ENCODE results near the gene MATCAP1.

MATCAP1 gene

DNA sequence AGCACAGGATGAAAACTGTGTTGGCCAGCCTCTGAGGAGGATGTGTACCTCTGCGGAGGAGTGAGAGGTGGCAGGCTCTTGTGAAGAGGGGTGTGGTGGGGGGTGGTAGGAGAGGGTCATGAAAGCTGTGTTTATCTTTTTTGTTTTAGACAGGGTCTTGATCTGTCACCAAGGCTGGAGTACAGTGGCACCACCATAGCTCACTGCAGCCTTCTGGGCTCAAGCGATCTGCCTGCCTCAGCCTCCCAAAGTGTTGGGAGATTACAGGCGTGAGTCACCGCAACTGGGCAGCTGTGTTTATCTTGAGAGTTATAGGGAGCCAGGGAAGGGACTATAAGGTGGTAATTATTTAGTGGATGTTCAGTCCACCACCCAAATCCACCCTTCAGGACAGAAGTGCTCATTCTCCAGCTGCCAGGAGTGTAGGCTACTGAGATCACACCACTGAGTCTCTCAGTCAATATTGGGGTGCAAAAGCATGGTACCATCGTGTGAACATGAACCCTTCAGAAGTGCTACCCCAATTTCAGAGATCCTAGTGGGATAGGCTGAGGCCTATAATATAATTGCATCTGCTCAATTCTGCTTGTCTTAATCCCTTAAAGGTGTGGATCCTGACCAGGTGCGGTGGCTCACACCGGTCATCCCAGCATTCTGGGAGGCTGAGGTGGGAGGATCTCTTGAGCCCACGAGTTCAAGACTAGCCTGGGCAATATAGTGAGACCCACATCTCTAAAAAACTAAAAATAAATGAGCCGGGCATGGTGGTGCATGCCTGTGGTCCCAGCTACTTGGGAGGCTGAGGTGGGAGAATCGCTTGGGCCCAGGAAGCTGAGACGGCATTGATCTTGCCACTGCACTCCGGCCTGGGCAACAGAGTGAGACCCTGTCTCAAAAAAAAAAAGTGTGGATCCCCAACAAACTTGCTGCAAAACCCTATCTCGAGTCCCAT is 7.0 kb upstream of the MATCAP1 start:
- no peak for DNase-seq

DNA sequence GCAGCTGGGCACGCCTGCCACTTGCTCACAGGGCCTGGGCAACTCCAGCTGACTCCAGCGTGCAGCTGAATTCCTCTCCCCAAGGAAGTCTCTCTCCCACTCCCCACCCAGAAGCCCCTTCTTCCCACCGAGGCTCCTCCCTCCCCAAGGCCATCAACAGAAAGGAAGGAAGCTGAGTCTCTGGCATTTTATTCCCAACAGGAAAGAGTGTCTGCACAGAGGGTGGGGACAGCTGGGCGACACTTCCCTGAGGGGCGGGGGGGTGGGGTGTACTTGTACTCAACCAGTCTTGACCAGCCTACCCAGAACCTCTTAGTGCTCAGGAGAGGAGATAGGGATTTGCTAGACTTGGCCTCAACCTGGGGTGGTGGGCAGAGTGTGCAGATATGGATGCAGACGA is 6.3 kb upstream of the MATCAP1 start, which contains the start of gene EXOC3L1:
Gene EXOC3L1 (minus strand): TSS at position 96 of the 400 bp plus-strand sequence. CDS start 460 bp downstream, outside the sequence.
- no peak for DNase-seq

DNA sequence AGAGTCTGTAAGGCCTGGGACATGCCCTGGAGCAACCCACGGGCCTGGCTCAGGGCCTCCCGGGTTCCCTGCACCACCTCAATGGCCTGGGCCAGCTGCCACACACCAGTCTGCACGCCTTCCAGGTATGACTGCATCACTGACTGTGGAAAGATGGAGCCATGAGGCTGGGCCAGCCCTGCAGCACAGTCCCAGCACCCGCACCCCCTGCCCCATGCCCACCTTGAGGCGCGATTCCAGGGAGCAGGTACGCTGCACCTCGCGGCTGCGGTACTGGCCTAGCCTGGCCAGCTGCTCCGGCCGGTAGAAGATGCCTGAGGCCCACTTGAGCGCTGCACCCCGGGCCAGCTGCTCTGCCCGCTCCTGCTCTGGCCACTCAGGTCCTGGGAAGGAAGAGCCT is 5.0 kb upstream of the MATCAP1 start:
- DNase-seq, result no peak

DNA sequence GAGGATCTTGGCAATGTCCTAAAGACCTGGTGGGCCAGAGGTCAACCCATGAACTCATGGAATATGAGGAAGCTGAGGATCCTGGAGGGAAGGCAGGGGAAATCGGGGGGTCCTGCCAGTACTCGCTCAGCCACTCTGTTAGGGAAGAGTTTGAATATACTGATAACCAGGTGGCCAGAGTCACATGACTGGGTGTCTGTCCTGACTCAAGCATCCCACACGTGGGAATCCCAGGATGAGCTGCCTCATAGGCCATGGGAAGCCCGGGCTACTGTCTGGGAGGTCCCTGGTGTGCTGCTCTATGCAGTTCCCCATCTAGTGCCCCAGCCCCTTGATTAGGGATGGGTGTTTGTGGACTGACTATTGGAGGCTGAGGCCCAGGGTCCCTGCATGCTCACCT is 4.6 kb upstream of the MATCAP1 start:
- DNase-seq, result no peak

DNA sequence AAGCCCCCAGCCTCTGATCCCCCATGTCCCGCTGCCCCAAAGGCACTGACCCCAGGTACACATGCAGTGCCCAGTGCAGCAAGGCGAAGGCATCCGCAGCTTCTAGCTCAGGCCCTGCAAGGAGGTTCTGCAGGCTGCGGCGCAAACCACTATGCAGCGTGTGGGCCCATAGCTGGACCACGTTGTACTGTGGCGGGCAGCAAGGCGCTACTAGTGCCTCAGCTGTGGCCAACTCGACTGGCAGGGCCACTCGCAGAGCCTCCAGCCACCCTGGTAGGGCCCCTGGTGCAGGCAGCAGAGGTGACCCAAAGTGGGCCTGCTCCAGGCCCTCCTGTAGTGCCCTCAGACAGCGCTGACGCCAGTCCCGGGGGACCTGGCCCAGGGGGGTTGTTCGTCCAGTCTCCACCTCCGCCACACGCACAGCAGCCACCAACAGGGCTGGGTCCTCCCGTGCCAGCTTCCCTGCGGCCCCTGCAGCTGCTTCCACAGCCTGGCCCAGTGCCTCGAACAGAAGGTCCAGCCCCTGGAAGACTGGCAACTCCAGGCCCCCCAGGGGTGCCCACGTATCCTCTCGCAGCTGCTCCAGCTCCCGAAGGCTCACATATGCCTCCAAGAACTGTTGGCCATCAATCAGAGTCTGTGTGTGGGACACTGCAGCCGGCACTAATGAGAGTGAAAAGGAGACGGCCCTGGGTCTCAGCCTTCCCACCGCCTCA is 3.6 kb upstream of the MATCAP1 start:
- no peak for DNase-seq

DNA sequence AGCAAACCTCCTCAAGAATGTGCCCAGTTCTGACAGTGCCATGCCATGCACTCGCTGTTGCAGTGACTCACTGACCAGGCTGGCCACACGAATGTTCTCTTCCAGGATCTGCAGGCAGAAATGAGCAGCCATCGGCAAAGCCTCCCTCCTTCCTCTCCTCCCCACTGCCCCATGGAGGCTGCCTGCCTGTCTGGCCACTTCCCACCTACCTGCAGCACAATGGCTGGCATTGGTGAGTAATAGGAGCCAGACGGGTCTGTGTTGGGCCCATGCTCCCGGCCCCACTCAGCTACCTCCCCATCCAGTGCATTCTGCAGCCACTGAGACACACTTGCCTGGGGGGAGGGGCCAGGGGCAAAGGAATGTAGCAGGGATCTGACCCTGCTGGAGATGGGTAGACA is 2.8 kb upstream of the MATCAP1 start:
- DNase-seq, result no peak

DNA sequence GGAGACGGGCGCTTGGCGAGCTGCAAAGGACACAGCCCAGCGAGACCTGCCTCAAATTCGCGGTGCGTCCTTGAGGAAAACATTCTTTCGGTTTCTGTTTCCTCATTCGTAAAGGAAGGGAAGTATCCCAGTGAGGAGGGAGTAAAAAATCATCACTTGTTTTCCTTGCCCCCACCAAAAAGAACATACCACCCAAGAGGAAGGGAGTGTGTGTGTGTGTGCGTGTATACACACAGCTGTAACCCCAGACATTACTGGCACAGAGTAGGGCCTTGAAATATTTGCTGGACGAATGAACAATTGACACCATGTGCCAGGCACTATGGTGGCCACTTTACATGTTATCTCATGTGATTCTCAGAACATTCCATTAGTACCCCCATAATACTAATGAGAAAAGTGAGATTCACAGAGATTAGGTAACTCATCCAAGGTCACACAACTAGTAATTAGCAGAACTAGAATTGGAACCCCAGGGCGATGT is 1.9 kb upstream of the MATCAP1 start:
- DNase-seq, result no peak

DNA sequence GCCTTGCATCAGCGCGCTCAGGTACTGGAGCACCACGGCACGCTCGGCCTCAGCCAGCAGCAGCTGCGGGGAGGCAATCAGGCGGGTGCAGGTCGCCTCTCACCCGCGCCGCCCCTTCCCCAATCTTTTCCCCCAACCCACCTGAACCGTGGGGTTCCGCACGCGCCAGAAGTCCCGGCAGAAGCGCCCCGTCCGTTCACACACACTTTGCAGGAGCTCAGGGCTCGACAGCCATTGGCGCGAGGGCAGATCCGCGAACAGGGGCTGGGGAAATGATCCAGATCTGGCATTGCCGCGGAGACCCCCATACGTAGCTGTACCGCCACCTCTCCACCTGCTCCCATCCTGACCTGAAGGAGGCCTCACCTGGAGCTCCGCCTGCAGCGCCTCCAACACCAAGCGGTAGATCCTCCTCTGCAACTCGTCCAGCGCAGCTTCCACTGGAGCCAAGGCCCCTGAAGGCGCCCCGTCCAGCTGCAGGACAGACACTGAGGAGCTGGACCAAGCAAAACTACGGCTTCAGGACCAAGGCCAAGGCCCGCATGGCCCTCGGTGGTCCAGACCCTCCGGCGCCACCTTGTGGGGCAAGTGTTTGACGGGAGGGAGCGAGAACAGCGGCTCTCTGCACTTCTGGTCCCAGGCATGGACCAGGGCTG is 1.4 kb upstream of the MATCAP1 start:
- DNase-seq, result peak; percentile 85

DNA sequence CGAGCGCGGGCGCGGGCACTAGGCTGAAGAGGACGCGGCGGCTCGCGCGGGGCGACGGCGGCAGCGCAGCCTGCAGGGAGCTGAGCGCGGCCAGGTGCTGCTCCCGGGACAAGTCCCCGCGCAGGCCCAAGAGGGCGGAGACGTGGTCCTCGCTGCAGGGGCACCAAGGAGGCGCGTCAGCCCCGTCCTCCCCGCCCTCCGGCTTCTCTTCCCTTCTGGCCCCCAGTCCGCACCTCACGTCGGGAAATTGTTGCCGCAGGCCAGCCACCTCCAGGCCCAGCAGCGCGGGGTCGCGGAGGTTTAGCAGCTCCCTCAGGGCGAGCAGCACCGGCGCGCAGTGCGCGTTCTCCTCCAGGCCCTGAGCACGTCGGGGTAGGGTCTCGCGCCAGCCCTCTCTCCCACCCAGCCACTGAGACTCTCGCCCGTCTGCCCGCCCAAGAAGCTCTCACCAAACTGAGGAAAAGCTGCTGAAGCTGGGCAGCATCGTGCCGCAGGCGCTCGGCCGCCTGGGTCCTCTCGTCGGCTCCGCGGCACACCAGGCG is 761 bp upstream of the MATCAP1 start:
- DNase-seq, result peak; percentile 24

DNA sequence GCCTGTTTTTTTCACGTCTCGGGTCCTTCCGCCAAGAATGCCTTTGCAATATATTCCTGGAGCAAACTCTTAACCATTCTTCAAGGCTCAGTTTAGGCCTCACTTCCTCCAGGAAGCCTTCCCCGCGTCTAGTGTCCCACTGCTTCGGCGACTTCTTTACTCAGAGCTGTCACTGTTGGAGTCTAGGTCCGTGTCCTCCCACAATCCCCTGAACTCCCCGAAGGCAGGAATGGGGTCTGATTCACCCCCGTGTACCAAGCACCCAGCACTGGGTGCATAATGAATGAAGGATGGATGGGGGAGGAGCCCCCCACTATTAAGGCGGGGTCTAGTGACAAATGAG is 508 bp downstream of the MATCAP1 start:
- no peak for DNase-seq

DNA sequence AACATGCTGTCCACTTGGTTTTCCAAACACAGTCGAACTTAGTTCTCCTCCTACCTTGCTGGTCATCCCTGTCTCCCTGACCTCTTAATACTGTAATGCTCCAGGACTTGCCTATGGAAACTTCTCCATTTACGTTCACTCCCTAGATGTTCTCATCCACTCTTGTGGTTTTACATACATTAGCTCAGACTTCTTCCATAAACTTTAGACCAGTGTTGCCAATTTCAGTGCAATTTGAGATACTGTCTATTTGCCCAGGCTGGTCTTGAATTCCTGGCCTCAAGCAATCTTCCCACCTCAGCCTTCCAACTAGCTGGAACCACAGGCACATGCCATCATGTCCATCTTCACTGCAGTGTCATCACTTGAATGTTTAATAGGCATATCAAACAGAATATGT is 1.5 kb downstream of the MATCAP1 start:
- no peak for DNase-seq

DNA sequence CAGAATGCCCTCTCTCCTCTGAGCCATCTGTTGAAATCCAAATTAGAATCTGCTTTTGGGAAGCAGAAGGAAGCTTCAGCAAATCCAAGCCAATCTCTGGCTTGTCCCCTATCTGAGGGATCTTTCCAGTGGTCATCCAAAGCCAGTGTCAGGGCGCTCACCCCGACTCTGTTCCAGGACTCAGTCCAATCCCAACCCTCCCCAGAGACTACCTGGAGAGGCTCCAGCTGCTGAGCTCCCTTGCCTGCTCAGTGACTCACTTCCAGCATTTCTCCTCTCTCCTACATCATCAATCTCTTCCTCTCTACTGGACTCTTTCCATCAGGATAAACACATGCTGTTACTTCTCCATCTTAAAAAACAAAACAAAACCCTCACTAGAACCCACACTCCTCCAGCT is 2.4 kb downstream of the MATCAP1 start:
- DNase-seq, result no peak

DNA sequence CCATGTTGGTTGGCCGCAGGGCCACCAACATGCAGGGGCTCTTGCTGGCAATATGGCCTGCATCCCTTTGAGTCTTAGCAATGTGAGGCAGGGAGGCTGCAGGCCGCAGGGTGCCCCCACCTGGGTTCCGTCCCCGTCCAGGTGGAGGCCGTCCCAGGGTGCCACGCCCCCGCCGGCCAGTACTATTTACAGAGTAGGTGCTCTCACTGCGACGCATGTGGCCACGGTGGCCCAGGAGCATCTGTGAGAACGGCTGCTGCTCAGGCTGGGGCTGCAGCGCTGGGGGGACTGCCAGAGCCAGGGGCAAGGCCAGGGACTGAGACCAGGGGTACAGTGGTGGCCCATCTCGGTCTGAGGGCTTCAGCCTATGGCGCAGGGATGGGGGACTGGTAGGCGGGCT is 3.6 kb downstream of the MATCAP1 start:
- no peak for DNase-seq

DNA sequence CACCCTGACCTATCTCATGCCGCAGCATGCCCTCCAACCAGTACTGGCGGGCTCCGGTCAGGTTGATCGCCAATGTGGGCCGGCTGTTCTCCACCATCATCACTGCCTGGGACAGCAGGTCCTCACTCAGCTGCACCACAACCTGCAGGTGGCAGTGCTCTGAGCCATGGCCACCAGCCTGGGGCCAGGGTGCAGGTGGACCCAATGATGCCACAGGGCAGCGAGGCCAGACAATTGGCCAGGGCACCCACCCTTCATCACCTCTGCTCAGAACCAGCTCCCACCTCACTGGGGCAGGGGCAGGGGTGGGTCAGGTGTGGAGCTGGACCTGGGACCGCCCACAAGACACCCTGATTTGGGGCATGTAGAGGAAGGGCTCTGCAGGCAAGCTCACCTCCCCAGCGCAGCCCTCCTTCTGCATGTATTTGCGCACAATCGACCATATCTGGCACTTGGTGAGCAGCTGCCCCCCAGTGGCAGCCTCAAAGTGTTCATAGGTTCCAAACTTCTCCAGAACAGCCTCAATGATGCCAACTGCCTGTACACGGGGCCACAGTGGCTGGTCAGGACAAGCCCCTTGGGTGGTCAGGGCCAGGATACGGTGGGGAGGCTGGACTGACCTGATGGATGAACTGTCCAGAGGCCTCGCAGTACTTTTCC is 4.2 kb downstream of the MATCAP1 start:
- DNase-seq, result no peak

DNA sequence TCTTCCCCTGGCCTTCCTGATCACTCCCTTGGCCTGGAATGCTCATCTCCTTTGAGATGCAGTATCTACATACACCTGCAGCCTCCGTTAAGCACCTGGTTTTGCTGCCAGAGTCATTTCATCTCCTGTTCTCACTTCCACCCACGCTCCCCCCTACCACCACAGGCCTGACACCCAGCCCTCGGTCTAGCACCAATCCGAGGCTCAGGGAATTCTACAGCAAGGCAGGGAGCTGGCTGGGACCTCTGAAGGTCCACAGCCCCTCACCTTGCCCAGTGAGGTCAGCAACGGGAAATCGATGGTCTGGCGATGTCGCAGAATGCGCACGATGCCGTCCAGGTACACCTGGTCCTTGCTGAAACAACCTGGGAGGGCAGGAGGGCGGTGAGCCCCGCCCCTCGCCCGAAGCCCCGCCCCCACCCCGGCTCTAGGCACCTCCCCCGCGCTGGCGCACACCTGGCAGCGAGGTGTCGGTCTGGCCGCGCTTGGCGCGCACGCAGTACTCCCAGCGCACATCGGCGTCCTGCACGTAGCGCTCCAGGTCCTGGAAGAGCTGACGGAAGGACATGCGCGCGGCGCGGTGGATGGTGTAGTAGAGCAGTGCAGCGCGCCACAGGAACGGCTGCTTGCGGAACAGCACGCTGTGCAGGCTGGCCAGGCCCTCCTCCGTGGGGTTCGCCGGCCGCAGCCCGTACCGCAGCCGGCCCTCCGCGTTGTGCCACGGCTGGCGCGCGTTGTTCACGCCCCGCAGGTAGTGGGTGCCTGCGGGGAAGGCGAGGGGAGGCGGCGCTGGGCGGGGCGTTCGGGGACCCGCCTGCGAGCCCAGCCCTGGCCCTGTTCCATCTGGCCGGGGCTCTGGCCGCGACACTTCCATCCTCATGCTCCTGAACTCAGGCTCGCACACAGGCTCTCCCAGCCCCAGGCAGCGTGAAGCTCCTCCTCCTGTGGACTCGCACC is 5.7 kb downstream of the MATCAP1 start:
- DNase-seq, result peak; percentile 63

DNA sequence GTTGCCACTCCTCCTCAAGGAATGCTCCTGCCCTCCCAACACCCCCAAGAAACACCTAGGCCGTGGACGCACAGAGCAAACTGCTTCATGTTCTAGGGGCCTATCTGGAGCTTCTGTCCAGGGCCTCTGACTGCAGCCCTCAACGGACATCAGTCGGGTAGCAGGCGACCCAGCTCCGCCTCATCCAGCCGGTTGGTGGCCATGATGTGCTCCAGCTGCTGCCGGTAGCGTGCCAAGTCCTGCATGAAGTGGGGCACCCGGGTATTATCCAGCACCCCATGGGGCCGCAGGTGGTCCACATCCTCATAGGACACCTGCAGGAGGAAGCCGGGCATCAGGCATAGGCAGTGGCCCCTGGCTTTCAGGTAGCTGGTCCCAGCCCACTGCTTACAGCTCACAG is 7.1 kb downstream of the MATCAP1 start:
- DNase-seq, result no peak

DNA sequence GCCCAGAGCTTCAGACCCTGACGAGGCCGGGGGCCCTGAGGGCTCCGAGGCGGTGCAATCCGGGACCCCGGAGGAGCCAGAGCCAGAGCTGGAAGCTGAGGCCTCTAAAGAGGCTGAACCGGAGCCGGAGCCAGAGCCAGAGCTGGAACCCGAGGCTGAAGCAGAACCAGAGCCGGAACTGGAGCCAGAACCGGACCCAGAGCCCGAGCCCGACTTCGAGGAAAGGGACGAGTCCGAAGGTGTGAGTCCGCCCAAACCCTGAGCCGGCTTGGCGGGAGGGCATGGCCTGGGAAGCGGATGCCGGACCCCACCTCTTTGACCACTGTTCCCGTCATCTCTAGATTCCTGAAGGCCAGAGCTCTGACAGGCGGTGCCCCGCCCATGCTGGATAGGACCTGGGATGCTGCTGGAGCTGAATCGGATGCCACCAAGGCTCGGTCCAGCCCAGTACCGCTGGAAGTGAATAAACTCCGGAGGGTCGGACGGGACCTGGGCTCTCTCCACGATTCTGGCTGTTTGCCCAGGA is 9.0 kb downstream of the MATCAP1 start:
- DNase-seq, result no peak

DNA sequence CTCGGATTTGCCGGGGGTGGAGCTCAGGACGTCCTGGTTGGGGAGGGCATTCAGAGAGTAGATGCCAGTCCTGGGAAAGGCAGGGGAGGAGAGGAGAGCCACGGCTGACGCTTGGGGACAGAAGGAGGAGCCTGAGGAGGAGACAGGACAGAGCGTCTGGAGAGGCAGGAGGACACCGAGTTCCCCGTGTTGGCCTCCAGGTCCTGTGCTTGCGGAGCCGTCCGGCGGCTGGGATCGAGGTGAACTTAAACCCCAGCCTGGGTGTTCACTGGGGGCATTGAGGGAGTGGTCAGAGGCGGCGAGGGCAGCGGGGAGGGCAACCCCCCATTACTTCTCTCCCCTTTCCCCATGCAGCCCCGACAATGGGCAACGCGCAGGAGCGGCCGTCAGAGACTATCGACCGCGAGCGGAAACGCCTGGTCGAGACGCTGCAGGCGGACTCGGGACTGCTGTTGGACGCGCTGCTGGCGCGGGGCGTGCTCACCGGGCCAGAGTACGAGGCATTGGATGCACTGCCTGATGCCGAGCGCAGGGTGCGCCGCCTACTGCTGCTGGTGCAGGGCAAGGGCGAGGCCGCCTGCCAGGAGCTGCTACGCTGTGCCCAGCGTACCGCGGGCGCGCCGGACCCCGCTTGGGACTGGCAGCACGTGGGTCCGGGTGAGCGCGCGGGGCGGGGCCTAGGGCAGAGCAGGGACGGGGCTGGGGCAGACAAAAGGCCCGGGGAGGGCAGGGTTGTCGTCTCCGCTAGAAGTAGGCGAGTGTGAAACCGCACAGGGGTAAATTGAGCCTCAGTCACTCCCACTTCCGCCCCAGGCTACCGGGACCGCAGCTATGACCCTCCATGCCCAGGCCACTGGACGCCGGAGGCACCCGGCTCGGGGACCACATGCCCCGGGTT is 9.7 kb downstream of the MATCAP1 start:
- peak; percentile 57 for DNase-seq

DNA sequence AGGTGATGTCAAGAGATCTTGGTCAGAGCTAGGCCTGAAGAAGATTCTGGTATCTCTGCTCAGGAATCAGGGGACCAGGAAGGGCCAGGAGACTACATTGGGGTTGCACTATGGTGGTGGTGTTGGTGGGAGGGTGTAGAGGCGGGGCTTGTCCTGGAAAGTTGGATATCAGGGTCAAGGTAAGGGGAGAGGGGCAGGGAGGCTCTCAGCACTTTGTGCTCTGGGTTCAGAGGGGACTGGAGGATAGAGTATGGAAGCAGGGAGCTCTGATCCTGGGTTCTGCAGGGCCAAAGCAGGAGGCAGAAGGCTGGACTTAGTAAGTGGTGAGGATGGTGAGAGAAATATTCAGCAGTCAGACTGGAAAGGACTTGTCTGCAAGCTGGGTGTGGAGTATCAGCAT is 10.4 kb downstream of the MATCAP1 start:
- no peak for DNase-seq
